Fibroblast of skin of abdomen (primary cell): ENCODE results near the gene ACOXL.

Source experiments
- DNase-seq: peaks from one replicate; pipeline ENCODE4 v3.0.0-alpha.2; 2013

The ACOXL gene

DNA sequence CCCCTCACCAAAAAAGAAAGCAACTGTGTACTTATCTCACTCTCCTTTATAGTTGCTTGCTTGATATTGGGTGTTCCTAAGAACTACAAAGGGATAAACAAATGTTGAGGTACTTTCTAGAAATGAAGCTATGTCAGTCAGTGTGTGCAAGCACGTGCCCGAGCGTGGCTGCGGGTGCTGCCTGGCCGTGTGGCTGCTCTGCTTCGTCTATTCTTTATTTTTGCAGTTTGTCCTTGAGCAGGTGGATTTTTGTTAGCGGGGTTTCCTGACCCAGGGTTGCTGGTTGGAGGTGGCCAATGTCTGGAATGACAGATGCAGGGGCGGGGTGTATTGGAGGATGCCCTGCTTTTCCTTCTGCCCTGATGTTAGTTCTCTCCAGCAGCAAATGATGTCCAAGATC is 62.6 kb downstream of the ACOXL start:
- no peak for DNase-seq

DNA sequence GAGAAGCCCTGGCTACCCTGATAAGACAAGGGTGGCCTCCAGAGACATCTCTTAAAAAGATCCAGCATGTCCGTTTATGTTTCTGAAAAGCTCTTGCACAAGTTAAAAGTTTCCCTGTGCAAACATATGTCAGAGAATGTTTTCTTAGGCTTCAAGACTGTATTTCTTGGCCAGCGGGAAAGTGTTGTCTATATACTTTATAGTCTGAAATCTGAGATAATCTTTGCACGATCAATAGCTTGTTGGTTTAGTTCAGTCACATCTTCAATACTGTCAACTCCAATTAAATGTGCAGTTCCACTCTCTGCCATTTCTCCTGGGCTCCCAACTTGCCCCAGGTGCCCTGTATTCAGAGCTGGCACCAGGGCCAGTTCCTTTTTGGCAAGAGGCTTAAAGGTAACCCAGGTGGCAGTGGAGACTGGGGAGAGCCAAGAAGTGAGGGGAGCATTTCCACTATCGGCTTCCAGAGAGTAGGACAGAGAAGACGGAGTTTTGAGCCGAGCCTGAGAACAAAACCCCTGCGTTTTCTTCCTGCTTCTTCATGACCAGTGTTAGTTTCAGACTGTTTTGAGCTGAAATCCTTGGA is 64.4 kb downstream of the ACOXL start:
- DNase-seq, result no peak

GRCh38 chr2:110799376-110799775 is 67.0 kb downstream of the ACOXL start:
- DNase-seq, result no peak

DNA sequence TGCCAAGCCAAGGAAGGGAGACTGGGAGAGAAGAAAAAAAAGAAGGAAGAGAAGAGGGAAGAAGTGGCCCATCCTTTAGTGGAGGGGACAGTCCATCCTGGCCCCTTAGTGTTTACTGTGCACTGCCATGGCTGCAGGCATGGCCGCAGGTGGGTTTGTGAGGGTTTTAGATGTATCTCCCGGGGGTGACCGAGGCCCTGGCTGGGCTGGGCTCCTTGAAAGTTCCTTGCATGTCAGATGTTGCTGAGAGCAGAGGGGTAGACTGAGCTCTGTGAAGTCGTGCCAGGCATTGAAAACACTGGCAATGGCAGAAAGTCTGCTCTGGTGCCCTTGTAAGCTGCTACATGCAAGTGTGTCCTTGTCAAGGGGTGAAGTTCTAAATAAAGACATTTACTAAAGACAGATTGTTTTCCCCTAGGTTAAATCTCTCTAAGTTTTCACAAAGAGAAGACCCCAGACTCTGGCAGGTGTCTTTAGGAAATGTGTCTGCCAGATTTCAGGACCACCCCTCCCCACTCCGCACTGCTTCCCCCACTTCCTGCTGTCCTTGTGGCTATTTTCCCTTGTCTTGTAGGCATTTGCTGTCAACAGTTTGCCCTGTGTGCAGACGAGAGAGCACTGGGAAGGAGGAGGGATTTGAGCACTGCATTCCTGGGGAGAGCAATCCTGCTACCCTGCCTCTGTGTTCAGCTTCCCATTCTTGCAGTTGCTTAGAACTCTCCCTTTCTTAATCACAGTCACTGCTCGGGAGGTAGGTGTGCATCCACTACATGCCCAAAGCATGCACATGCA is 68.4 kb downstream of the ACOXL start:
- no peak for DNase-seq

- no peak for DNase-seq
Measured at GRCh38 chr2:110802208-110802932, 70.0 kb downstream of the ACOXL start.

GRCh38 chr2:110804433-110804832 is 72.1 kb downstream of the ACOXL start:
- no peak for DNase-seq

GRCh38 chr2:110804915-110805314 is 72.5 kb downstream of the ACOXL start:
- DNase-seq, result no peak

- no peak for DNase-seq
Measured at GRCh38 chr2:110805894-110806452, 73.6 kb downstream of the ACOXL start.

DNA sequence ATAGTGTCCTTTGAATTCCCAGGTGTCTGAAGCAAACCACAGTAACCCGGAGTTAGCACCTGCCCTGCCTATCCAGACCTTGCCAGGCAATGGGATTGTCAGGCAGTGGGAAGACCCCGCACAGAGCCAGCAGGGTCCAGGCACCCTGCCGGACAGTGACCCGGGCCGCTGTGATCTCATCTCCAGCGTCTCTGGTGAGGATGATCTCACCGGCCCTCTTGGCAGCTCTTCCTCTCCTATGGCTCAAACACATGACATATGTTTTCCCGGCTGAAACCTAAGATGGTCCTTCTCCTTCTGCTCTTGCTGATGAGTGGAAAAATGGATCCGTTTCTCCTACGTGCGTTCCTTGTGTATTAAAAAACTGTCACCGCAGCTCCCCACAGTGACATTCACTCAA is 75.1 kb downstream of the ACOXL start:
- peak; percentile 8 for DNase-seq

DNA sequence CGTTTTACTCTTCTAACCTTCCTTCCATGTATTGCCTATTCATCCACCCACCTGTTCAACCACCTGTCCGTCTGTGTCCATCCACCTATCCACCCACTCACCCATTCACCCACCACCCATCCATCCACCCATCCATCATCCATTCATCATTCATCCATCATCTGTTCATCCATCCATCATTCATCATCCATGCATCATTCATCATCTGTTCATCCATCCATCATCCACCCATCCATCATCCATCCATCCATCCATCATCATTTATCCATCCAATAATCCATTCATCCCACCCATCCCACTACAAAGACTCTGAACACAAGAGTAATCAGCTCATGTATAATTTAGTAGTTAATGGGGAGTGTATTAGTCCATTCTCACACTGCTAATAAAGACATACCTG is 78.0 kb downstream of the ACOXL start:
- no peak for DNase-seq

DNA sequence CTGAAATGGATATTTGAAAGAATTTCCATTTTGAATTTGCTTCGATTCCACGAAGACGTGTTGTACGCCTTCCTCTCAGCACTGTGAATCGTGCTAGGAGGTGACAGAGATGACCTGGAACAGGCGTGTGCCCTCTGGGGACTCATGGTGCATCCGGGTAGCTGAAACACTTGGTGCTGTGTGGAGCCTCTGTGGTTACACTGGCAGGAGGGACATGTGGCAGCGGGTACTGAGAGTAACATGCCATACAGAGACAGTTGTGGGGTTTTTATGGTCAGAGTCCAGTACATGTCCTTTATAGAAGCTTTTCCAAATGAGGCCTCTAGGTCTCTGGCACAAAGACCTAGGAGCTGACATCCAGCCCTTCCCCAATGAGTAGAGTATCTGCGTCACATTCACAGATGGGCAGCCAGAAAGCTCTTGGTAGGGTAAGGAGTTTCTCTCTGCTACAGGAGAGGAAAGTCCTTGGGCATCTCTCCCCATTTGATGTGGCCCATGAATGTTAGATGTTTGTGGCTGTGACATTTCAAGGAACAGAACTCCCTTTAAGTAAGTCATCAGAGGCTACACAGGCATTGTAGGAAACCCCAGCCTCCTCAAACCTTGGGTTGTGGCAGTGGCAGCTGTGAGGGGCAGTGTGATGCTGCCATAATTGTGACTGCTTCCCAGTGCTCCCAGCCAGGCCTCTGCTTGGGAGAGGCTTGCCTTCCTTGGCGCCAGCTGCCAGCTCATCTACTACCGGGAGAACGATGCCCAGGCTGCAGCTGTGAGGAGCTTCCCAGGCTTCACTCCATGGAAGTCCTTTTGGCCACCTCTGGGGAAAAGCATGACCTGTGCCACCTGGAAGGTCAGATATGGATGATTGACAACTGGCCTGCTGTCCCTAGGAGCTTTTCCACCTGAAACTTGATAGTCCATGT is 80.6 kb downstream of the ACOXL start:
- no peak for DNase-seq

GRCh38 chr2:110813896-110814295 is 81.5 kb downstream of the ACOXL start:
- no peak for DNase-seq

DNA sequence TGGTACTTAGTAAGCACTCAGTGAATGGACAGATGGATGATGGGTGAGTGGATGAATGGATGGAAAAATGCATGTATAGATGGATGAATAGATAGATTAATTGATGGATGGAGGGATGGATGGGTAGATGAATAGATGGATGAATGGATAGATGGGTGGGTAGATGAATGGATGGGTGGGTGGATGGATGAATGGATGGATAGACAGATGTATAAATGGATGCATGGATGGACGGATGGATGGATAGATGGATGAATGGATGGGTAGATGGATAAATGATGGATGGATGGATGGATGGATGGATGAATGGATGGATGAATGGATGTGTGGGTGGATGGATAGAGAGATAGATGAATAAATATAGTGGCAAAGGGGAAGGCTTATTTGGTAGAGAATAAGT is 83.6 kb downstream of the ACOXL start:
- DNase-seq, result no peak

- no peak for DNase-seq
Measured at GRCh38 chr2:110816404-110817365, 84.3 kb downstream of the ACOXL start.

DNA sequence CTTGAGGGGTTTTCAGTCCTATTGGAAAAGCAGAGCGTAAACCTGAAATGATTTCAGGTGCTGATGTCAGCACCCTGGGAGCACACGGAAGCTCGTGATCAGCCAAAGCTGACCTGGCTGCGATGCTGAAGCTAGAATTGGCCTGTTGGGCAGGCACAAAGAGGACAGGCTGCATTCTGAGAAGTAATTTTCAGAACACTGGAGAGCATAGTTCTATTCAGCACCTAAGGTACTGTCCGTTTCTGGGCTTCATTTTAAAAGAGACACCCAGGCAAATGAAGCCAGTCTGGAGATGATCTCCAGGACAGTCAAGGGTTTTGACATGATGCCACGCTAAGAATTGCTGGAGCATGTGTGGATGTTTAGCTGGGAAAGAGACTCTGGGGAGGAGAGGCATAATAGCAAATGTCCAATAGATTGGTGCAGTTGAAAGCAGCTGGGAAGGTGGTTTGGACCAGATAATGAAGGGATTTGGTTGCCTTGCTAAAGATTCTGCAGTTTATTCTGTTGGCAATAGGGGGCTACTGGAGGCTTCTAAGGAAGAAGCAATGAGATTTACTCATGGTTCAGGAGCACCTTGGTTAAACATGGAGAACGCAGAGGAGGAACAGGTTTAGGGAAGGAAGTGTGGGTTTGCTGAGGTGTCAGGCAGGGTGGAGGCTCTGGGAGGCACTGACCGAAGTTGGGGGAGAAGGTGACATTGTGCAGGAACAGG is 86.6 kb downstream of the ACOXL start:
- DNase-seq, result no peak

- no peak for DNase-seq
Measured at GRCh38 chr2:110819711-110820110, 87.3 kb downstream of the ACOXL start.

DNA sequence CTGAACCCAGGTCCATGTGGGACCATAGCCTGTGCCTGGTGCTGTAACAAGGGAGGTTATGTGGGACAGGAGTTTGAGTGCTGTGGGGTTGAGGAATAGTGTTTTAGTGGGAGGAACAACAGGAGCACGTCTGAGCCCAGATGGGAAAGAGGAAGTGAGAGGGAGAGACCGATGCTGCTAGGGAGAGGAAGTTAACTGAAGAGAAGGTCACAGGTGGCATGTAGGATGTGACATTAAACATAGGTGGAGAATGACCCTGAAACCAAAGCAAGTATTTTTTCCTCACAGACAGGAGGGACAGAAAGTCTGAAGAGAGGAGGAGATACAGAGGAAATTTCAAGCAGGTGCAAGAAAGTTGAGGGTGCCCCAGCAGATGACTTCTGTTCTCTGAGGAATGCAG is 87.8 kb downstream of the ACOXL start:
- DNase-seq, result no peak

GRCh38 chr2:110823165-110823564 is 90.8 kb downstream of the ACOXL start:
- DNase-seq, result no peak

- no peak for DNase-seq
Measured at GRCh38 chr2:110827511-110827910, 95.1 kb downstream of the ACOXL start.

DNA sequence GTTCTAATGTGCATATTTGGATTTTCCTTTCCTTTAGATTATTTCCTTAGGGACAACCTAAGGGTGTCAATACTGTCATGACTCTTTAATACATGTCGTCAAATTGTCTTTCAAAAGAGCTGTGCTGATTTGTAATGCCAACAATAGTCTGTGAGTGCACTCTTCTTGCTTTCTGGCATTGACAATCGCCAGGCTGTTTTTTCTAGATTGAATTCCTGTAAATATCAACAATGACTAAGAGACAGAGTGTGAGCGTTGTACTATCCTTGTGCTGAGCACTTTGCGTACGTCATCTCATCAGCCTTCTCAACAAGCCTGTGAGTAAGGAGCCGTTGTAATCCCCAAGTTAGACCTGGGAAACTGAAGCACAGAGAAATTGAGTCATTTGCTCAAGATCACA is 96.0 kb downstream of the ACOXL start:
- no peak for DNase-seq
